Heart left ventricle (tissue), 16 donors: ENCODE data around the gene TTC7B. TPM values are rescaled to one million over a fixed set of nuclear protein-coding genes. Genes with fewer than 3 reads are reported as not detected.

ENCODE experiments used
- ATAC-seq, 4 donors: fragments of 200-7000 bp; cut with Tn5 transposase; one replicate each; pipeline ENCODE4 v1.9.1; 2020 to 2022; ENCODE audit warnings: moderate library complexity in 4 of 4, mild to moderate bottlenecking in 3 of 4, moderate number of reproducible peaks in 1 of 4
- DNase-seq, 5 donors: peaks; one replicate each; pipeline ENCODE4 v3.0.0-alpha.2; 2020
- H3K27ac ChIP-seq, 12 donors: fragments of 200-600 bp; sonication (generic) in 4 of 12; one replicate each; pipeline versions ENCODE4 v1.5.0 to v1.8.0; 2016 to 2022; ENCODE audit warnings: mild to moderate bottlenecking in 2 of 12
- H3K27me3 ChIP-seq, 9 donors: fragments of 200-600 bp; sonication (generic) in 2 of 9; one replicate each; pipeline versions ENCODE4 v1.5.1 to v1.8.0; 2016 to 2022; ENCODE audit warnings: mild to moderate bottlenecking in 3 of 9
- H3K36me3 ChIP-seq, 9 donors: fragments of 200-600 bp; sonication (generic) in 2 of 9; one replicate each; pipeline versions ENCODE4 v1.5.0 to v1.8.0; 2018 to 2022; ENCODE audit warnings: mild to moderate bottlenecking in 2 of 9
- H3K4me1 ChIP-seq, 12 donors: fragments of 200-600 bp; sonication (generic) in 4 of 12; one replicate each; pipeline versions ENCODE4 v1.5.0 to v1.8.0; 2016 to 2022; ENCODE audit warnings: mild to moderate bottlenecking in 3 of 12
- H3K4me3 ChIP-seq, 12 donors: fragments of 200-600 bp; sonication (generic) in 4 of 12; one replicate each; pipeline versions ENCODE4 v1.5.0 to v1.8.0; 2017 to 2022; ENCODE audit warnings: mild to moderate bottlenecking in 9 of 12, moderate library complexity in 4 of 12
- H3K9me3 ChIP-seq, 12 donors: fragments of 200-600 bp; sonication (generic) in 4 of 12; one replicate each; pipeline versions ENCODE4 v1.5.0 to v1.8.0; 2016 to 2022; ENCODE audit warnings: mild to moderate bottlenecking in 1 of 12
- POLR2A ChIP-seq, 2 donors: fragments of 450-650 bp; IDR thresholded peaks; one replicate each; pipeline ENCODE4 v1.6.1; 2017; ENCODE audit warnings: antibody characterized with exemption in 2 of 2, mild to moderate bottlenecking in 2 of 2, moderate library complexity in 2 of 2
- WGBS, 4 donors: extraction: QIAGEN DNeasy Blood & Tissue Kit in 2 of 4; methylation state at CpG; one replicate each; pipeline versions ENCODE4 v1.1.5 to v1.1.7; 2013 to 2018; 5-methylcytosine and 5-hydroxymethylcytosine counted together
- intact Hi-C, 10 donors: fragments of 100-400 bp; cut with DNase I; formaldehyde crosslinking; loops; one replicate each; pipeline versions ENCODE4 v1.11.1 to v1.14.2; 2022
- polyA plus RNA-seq, 2 donors: library from polyadenylated mRNA; stranded (reverse); fragments of 200-250 nt; gene quantifications; one replicate each; pipeline ENCODE4 v1.2.3, GENCODE V29; 2013
- total RNA-seq, 9 donors: library from RNA; depleted of rRNA in 2 of 9; stranded (reverse); fragments of >200 nt in 2 of 9; fragmentation: NEBNext Ultra II Directional in 3 of 9; extraction: Animal tissue kit (Norgen Biotek cat#: 25700) in 3 of 9; gene quantifications; one replicate each; pipeline versions ENCODE4 v1.1.0 to v1.2.4, GENCODE V29; 2016 to 2023
- TF ChIP-seq, protein P1 (sequence below), 12 donors: fragments of 200-600 bp; sonication (generic) in 4 of 12; IDR thresholded peaks; one replicate each; pipeline versions ENCODE4 v1.5.0 to v1.8.0; 2018 to 2022; ENCODE audit warnings: antibody characterized with exemption in 12 of 12, mild to moderate bottlenecking in 5 of 12
- donor health status: ischemic (EF 13 %, LVEDD 7.1; RV severe dilation, severe dysfunction).
- donor health status: healthy with polysubstance abuse.
- donor health status: DM: no; HTN: yes; CAD: no.
- donor health status: DM: no; HTN: no; CAD: no.
- donor health status: ischemic (EF 25% LVEDD 6.9; RV normal size, moderate dysfunction).
- donor health status: ischemic (EF 25% LVEDD 5.7; RV mildly dilated, moderate dysfunction).
- donor health status: healthy.
- donor health status: DM: yes; HTN: yes; CAD: no.
- donor health status: ischemic (EF 35%, LVEDD 5.7; RV mildly dilated, moderate dysfunction).
- donor health status: nonischemic (EF 11% LVEDD 7.7; RV severe dilation, severe dysfunction).
- donor health status: DM: yes; HTN: yes; CAD: no.
- donor health status: PGD.
- donor health status: ischemic (EF 29% LVEDD 5.4; RV normal size, mild dysfunction).
- donor health status: nonischemic (EF 23%, LVEDD 6.1; RV moderate dilation, normal function).

Gene TTC7B
- total and polyA plus RNA-seq, 11 donors: 20.3 to 76.1 (median 62.6) TPM

DNA sequence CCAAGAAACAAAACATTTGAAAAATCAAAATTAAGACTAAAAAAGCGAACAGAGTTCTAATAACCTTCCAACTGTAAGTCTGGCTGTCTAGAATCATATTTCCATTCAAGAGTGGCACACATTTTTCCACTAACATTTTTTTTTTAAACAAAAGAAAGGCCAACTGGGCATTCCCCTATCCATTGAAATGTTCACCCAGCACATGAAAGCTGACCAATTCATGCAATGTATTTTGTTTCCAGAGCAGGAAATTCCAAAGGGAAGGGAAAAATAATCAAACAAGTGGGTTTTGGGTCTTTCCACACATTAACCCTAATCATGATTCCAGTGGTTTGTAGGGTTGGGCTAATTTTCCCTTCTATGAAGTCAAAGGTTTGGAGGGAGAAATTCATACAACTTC, 212.9 kb downstream of the TTC7B start:
- TF ChIP-seq, protein P1, sequence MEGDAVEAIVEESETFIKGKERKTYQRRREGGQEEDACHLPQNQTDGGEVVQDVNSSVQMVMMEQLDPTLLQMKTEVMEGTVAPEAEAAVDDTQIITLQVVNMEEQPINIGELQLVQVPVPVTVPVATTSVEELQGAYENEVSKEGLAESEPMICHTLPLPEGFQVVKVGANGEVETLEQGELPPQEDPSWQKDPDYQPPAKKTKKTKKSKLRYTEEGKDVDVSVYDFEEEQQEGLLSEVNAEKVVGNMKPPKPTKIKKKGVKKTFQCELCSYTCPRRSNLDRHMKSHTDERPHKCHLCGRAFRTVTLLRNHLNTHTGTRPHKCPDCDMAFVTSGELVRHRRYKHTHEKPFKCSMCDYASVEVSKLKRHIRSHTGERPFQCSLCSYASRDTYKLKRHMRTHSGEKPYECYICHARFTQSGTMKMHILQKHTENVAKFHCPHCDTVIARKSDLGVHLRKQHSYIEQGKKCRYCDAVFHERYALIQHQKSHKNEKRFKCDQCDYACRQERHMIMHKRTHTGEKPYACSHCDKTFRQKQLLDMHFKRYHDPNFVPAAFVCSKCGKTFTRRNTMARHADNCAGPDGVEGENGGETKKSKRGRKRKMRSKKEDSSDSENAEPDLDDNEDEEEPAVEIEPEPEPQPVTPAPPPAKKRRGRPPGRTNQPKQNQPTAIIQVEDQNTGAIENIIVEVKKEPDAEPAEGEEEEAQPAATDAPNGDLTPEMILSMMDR (IDR thresholded peaks at IDR 0.05): no peak
- TF ChIP-seq POLR2A (IDR thresholded peaks at IDR 0.05): no peak
- Histone ChIP-seq H3K9me3 (no peaks in the 10 kb centered on the region), H3K4me3 (no peak overlapping the region), H3K27ac (no peak overlapping the region), H3K27me3 (no peaks in the 10 kb centered on the region), H3K36me3 (no peaks in the 10 kb centered on the region), H3K4me1 (peaks cover 0 to 12% (median 0%) of the 10 kb centered on the region in 12 donors)
- intact Hi-C loops: no loop called here
- DNase-seq: no peak
- 92 to 95% (median 93%) methylated on average over 1 of the region's 1 CpG for WGBS, 4 donors
- ATAC-seq: no peak

DNA sequence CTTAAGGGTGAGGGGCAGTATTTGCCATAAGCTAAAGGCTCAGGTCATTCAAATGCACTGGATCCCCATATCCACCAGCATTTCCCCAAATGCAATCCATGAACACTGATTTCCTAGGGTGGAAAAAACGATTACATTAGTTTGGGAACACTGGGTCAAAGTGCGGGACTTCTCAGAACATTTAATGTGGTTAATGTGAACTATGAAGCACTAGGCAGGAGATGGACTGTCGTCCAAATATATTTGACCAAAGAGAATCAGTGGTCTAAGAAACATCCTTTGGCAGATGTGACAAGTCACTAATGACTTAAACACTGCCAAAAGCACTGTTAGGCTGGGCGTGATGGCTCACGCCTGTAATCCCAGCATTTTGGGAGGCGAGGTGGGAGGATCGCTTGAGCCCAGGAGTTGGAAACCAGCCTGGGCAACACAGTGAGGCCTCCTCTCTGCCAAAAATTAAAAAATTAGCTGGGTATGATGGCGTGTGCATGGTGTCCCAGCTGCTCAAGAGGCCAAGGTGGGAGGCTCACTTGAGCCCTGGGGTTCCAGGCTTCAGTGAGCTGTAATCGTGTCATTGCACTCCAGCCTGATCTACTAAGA, 214.0 kb downstream of the TTC7B start:
- intact Hi-C loops: no loop called here
- no peak for ATAC-seq

DNA sequence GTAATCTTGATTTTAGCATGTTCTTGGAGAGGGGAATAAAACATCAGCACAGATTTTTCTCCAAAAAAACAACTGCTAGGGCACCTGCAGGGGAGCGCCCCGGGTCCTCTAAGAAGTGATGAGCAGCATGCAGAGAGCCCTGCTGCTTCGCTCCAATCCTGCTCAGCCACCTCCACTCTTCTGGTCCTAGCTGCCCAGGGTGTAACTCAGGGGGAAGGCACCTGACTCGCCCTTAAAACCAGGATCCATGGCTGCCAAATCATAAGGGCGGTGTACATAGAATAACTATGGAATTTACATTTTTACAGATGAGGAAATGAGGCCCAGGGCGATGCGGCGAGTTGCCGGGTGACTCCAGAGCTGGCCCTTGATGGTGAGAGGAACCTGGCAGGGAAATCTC, 214.7 kb downstream of the TTC7B start:
- H3K4me1 ChIP-seq: peaks cover 0 to 11% (median 0%) of the 10 kb centered on the region in 12 donors
- H3K27me3 ChIP-seq: no peaks in the 10 kb centered on the region
- no peaks in the 10 kb centered on the region for H3K36me3 ChIP-seq
- ATAC-seq (no peak), DNase-seq (no peak)
- intact Hi-C loops: no loop called here
- no peak overlapping the region for H3K4me3 ChIP-seq
- TF ChIP-seq POLR2A (IDR thresholded peaks at IDR 0.05): no peak
- TF ChIP-seq, protein P1 (IDR thresholded peaks at IDR 0.05): no peak
- no peaks in the 10 kb centered on the region for H3K9me3 ChIP-seq
- WGBS, 4 donors: 91 to 95% (median 93%) methylated on average over 9 of the region's 9 CpGs
- H3K27ac ChIP-seq: no peak overlapping the region

More for the DNA sequence above, 214.0 kb downstream of the TTC7B start:
- no peaks in the 10 kb centered on the region for H3K27me3 ChIP-seq
- DNase-seq: no peak
- no peak for TF ChIP-seq POLR2A (IDR thresholded peaks at IDR 0.05)
- H3K36me3 ChIP-seq: no peaks in the 10 kb centered on the region
- H3K4me3 ChIP-seq: no peak overlapping the region
- peaks cover 0 to 11% (median 0%) of the 10 kb centered on the region in 12 donors for H3K4me1 ChIP-seq
- WGBS, 4 donors: 79 to 89% (median 84%) methylated on average over 9 of the region's 9 CpGs
- no peak overlapping the region for H3K27ac ChIP-seq
- no peaks in the 10 kb centered on the region for H3K9me3 ChIP-seq

DNA sequence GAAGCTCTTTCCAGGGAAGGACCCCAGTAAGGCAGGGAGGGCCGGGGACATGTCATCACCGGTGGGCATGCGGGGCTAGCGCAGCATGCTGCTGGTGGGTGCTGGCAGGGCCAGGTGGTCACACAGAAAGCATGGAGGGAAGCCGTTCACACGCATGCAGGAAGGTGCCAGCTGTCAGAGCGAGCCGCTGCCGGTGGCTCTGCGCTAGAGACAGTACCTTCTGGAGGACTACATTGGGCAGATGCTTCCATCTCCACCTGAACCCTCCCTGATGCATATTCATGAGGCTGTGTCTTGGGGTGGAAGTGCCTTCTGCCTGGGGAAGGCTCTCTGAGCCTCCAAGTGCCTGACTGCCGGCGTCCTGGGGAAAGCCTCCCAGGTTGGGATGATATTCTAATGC, 215.6 kb downstream of the TTC7B start:
- H3K4me3 ChIP-seq: no peak overlapping the region
- TF ChIP-seq, protein P1 (IDR thresholded peaks at IDR 0.05): no peak
- no peak for TF ChIP-seq POLR2A (IDR thresholded peaks at IDR 0.05)
- 91 to 96% (median 94%) methylated on average over 10 to 12 of the region's 12 CpGs for WGBS, 4 donors
- H3K27ac ChIP-seq: no peak overlapping the region
- peaks cover 0 to 11% (median 0%) of the 10 kb centered on the region in 12 donors for H3K4me1 ChIP-seq
- H3K27me3 ChIP-seq: no peaks in the 10 kb centered on the region
- no peaks in the 10 kb centered on the region for H3K36me3 ChIP-seq
- intact Hi-C loops: no loop called here
- no peak for DNase-seq
- no peak for ATAC-seq
- no peaks in the 10 kb centered on the region for H3K9me3 ChIP-seq
